CD8-positive, alpha-beta memory T cell (primary cell): ENCODE measurements around the gene TXNL1. TPM values are rescaled to one million over a fixed set of nuclear protein-coding genes. Genes with fewer than 3 reads are reported as not detected.

ENCODE experiments used
- CTCF ChIA-PET: fragments of 350-600 bp; sonication (Branson Sonifier 250); formaldehyde crosslinking; loops from one replicate; lab custom pipeline; 2021; ENCODE audit warnings: antibody characterized with exemption; lab: Charles Lee
- POLR2A ChIA-PET: fragments of 350-600 bp; sonication (Branson Sonifier 250); formaldehyde crosslinking; loops from one replicate; lab custom pipeline; 2021; ENCODE audit warnings: antibody characterized with exemption; lab: Charles Lee
- DNase-seq, 5 donors: peaks; one replicate each; pipeline versions ENCODE4 v3.0.0 to v3.0.0-alpha.2; 2020 to 2022; ENCODE audit warnings: mixed read lengths in 1 of 5
- H3K27ac ChIP-seq: one replicate; pipeline ENCODE4 v1.7.0; 2013; ENCODE audit warnings: low read depth, mild to moderate bottlenecking, low read length, moderate library complexity
- H3K27me3 ChIP-seq: 2 replicates; pipeline ENCODE4 v1.7.0; 2013; ENCODE audit warnings: low read length, mild to moderate bottlenecking; ENCODE audit not compliant: insufficient read depth, poor library complexity, severe bottlenecking
- H3K36me3 ChIP-seq: 2 replicates; pipeline ENCODE4 v1.7.0; 2013; ENCODE audit warnings: mild to moderate bottlenecking, low read length, moderate library complexity; ENCODE audit not compliant: insufficient read depth
- H3K4me1 ChIP-seq: 2 replicates; pipeline ENCODE4 v1.7.0; 2013; ENCODE audit warnings: mild to moderate bottlenecking, low read length, moderate library complexity; ENCODE audit not compliant: insufficient read depth
- H3K4me3 ChIP-seq: 2 replicates; pipeline ENCODE4 v1.7.0; 2013; ENCODE audit warnings: mild to moderate bottlenecking, low read length
- H3K9me3 ChIP-seq: 2 replicates; pipeline ENCODE4 v1.7.0; 2013; ENCODE audit warnings: mild to moderate bottlenecking, low read length
- H3K27ac Mint-ChIP-seq, 8 donors: one replicate each; pipeline ENCODE4 v1.8.0; 2020 to 2021; ENCODE audit warnings: mixed read lengths in 8 of 8, mild to moderate bottlenecking in 6 of 8, inconsistent platforms in 3 of 8, moderate library complexity in 3 of 8
- H3K27me3 Mint-ChIP-seq, 2 donors: one replicate each; pipeline ENCODE4 v1.8.0; 2020 to 2021; ENCODE audit warnings: mixed read lengths in 2 of 2, mild to moderate bottlenecking in 1 of 2, moderate library complexity in 1 of 2
- H3K36me3 Mint-ChIP-seq, 3 donors: one replicate each; pipeline ENCODE4 v1.8.0; 2020 to 2021; ENCODE audit warnings: mixed read lengths in 3 of 3, inconsistent platforms in 1 of 3, mild to moderate bottlenecking in 1 of 3
- H3K4me1 Mint-ChIP-seq, 3 donors: one replicate each; pipeline ENCODE4 v1.8.0; 2020 to 2021; ENCODE audit warnings: mixed read lengths in 3 of 3, inconsistent platforms in 1 of 3, mild to moderate bottlenecking in 1 of 3
- H3K4me3 Mint-ChIP-seq, 7 donors: one replicate each; pipeline ENCODE4 v1.8.0; 2020 to 2021; ENCODE audit warnings: mixed read lengths in 7 of 7, mild to moderate bottlenecking in 6 of 7, moderate library complexity in 4 of 7, inconsistent platforms in 2 of 7
- H3K9me3 Mint-ChIP-seq, 5 donors: one replicate each; pipeline ENCODE4 v1.8.0; 2020 to 2022; ENCODE audit warnings: mixed read lengths in 5 of 5, mild to moderate bottlenecking in 3 of 5, moderate library complexity in 2 of 5, inconsistent platforms in 1 of 5
- polyA plus RNA-seq: library from polyadenylated mRNA; unstranded; fragments of 300-500 nt; fragmentation: Illumina TruSeq; gene quantifications from one replicate; pipeline ENCODE4 v1.2.3, GENCODE V29; 2021
- total RNA-seq, 2 experiments: library from RNA; stranded (reverse); gene quantifications; one replicate each; pipeline ENCODE4 v1.2.3, GENCODE V29; 2021

Gene TXNL1
- total and polyA plus RNA-seq, 3 experiments from 2014 or later = 57.1 to 91.6 (median 86.8) TPM

DNA sequence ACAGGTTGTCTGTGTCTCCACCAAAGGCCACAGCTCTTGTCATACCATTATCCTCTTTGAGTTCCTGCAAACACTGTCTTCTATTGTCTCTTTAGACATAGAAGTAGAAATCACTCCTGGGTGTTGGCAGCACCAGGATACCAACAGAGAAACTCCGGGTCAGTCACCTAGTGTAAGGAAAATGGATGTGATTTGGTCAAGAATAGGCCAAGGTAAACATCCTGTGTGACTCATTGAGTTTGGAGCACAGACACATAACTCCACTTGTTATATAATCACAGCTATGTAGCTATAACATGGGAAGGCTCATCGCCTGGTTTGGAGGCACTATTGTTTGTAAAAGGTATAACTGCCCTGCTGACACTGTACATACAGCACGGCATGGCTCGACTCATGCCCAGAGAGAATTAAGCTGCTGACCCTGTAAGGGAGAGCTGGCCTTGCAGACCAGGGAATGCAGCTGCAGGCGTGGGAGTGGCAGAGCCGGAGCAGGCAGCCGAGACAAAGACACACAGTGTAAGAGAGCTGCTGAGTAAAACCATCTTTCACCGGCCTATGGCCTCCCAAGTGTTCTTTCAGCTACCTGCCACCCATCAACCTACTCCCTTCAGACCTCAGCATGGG, 3.4 kb upstream of the TXNL1 start:
- no peak overlapping the region for H3K4me3 ChIP-seq
- peaks cover 17% of the 10 kb centered on the region for H3K4me1 ChIP-seq
- H3K36me3 ChIP-seq = no peaks in the 10 kb centered on the region
- H3K27ac Mint-ChIP-seq = no peak overlapping the region
- CTCF ChIA-PET = interaction anchor here (1.1 to 2.9 kb wide), 3 partner anchors 9 to 67 kb away, joined by 3 to 20 read pairs (median 4); partner anchors contain the start of gene WDR7
- H3K9me3 ChIP-seq = no peaks in the 10 kb centered on the region
- no peak for DNase-seq
- no peak overlapping the region for H3K27ac ChIP-seq
- peak overlapping the region in 1 of 7 donors; percentile 30 for H3K4me3 Mint-ChIP-seq
- H3K36me3 Mint-ChIP-seq = peaks cover 0 to 11% (median 2%) of the 10 kb centered on the region in 3 donors
- no peaks in the 10 kb centered on the region for H3K27me3 ChIP-seq
- H3K27me3 Mint-ChIP-seq = no peaks in the 10 kb centered on the region
- peaks cover 25 to 28% (median 28%) of the 10 kb centered on the region in 3 donors for H3K4me1 Mint-ChIP-seq
- POLR2A ChIA-PET = interaction anchor here (0.6 kb wide), 1 partner anchor 9 kb away, joined by 3 read pairs; the partner anchor contains the start of gene WDR7
- H3K9me3 Mint-ChIP-seq = no peaks in the 10 kb centered on the region

DNA sequence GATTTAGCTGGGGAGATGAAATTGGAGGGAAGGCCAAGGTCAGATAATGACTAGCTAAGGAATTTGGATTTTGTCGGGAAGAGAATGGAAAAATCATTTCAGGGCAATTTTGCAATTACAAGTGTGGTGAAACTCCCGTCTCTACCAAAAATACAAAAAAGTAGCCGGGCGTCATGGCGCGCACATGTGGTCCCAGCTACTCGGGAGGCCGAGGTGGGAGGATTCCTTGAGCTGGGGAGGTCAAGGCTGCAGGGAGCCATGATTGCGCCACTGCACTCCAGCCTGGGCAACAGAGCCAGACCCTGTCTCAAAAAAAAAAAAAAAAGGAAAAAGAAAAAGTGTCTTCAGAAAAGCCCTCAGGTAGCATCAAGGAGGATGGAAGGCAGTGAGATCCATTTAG, 1.2 kb upstream of the TXNL1 start:
- H3K4me3 Mint-ChIP-seq = peak overlapping the region; percentile 88 to 100 (median 98)
- Histone ChIP-seq H3K9me3 (no peaks in the 10 kb centered on the region), H3K4me3 (no peak overlapping the region), H3K4me1 (peaks cover 27% of the 10 kb centered on the region), H3K27ac (no peak overlapping the region), H3K27me3 (no peaks in the 10 kb centered on the region), H3K36me3 (no peaks in the 10 kb centered on the region)
- no peaks in the 10 kb centered on the region for H3K9me3 Mint-ChIP-seq
- ChIA-PET CTCF (interaction anchor here (2.7 kb wide), 1 partner anchor 12 kb away, joined by 16 read pairs; the partner anchor contains the start of gene WDR7), POLR2A (interaction anchor here (3.8 kb wide), 1 partner anchor 12 kb away, joined by 32 read pairs; the partner anchor contains the start of gene WDR7)
- peaks cover 44 to 48% (median 46%) of the 10 kb centered on the region in 3 donors for H3K4me1 Mint-ChIP-seq
- H3K36me3 Mint-ChIP-seq = peaks cover 0 to 20% (median 3%) of the 10 kb centered on the region in 3 donors
- no peaks in the 10 kb centered on the region for H3K27me3 Mint-ChIP-seq
- H3K27ac Mint-ChIP-seq = peak overlapping the region; percentile 93 to 100 (median 98)
- DNase-seq = no peak

DNA sequence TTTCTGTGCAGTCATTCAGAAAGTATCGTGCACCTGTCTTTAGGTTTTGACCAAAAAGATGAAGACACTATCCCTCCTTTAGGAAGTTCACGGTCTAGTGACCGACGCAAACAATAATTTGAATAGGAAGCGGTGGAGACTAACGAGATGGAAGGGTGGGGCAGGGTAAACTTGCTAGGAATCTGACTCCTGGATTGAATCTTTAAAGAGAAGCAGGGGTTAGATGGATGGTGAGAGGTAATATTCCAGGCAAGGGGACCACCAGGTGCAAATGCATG, 651 bp upstream of the TXNL1 start:
- H3K4me1 ChIP-seq = peaks cover 27% of the 10 kb centered on the region
- H3K4me3 ChIP-seq = peak overlapping the region; percentile 82

DNA sequence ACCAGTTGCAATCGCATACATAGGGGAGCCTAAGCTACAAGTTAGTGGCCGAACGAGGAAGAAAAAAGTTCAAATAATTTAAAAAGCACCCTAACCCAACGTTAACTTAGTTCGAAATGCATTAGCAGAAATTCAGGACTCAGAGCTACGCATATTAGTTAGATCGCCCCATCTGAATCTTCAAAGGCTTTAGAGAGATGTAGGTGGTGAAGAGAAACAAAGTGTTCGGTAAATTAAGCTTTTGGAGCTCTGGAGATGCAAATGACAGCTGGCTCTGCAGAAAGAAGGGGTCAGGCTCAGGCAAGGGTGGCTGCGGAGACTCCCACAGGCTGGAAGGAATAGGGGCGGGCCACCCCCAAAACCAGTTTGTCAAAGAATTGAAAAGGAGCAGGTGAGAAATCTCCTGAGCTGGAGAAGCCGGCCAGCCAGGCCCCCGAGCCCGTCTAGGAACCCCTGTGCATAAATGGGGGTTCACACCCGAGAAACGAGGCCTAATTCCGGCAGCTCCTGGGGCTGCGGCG, 621 bp downstream of the TXNL1 start:
- Mint-ChIP-seq H3K4me1 (peaks cover 55 to 63% (median 56%) of the 10 kb centered on the region in 3 donors), H3K27me3 (no peaks in the 10 kb centered on the region), H3K9me3 (no peaks in the 10 kb centered on the region), H3K36me3 (peaks cover 0 to 31% (median 7%) of the 10 kb centered on the region in 3 donors), H3K4me3 (peak overlapping the region; percentile 88 to 100 (median 98)), H3K27ac (peak overlapping the region; percentile 93 to 100 (median 98))
- H3K4me3 ChIP-seq = peak overlapping the region; percentile 88
- H3K27ac ChIP-seq = peak overlapping the region; percentile 87
- ChIA-PET CTCF (interaction anchor here (0.9 to 2.7 kb wide), 2 partner anchors 11 to 14 kb away, joined by 3 to 16 read pairs; partner anchors contain the start of gene WDR7), POLR2A (interaction anchor here (0.6 to 3.8 kb wide), 2 partner anchors 13 to 984 kb away, joined by 3 to 32 read pairs; partner anchors contain the start of genes NARS1 and WDR7)
- H3K9me3 ChIP-seq = no peaks in the 10 kb centered on the region
- peak in 1 of 5 donors; percentile 12 for DNase-seq
- H3K36me3 ChIP-seq = no peaks in the 10 kb centered on the region
- H3K27me3 ChIP-seq = no peaks in the 10 kb centered on the region
- H3K4me1 ChIP-seq = peaks cover 27% of the 10 kb centered on the region

More for the DNA sequence above, 651 bp upstream of the TXNL1 start:
- peak overlapping the region; percentile 87 for H3K27ac ChIP-seq
- Mint-ChIP-seq H3K27ac (peak overlapping the region; percentile 93 to 100 (median 98)), H3K27me3 (no peaks in the 10 kb centered on the region), H3K4me1 (peaks cover 49 to 53% (median 49%) of the 10 kb centered on the region in 3 donors), H3K36me3 (peaks cover 0 to 24% (median 5%) of the 10 kb centered on the region in 3 donors), H3K4me3 (peak overlapping the region; percentile 88 to 100 (median 98)), H3K9me3 (no peaks in the 10 kb centered on the region)
- H3K36me3 ChIP-seq = no peaks in the 10 kb centered on the region
- DNase-seq = no peak
- CTCF ChIA-PET = interaction anchor here (2.7 kb wide), 1 partner anchor 13 kb away, joined by 16 read pairs; the partner anchor contains the start of gene WDR7
- POLR2A ChIA-PET = interaction anchor here (3.8 kb wide), 1 partner anchor 12 kb away, joined by 32 read pairs; the partner anchor contains the start of gene WDR7
- no peaks in the 10 kb centered on the region for H3K27me3 ChIP-seq
- H3K9me3 ChIP-seq = no peaks in the 10 kb centered on the region

DNA sequence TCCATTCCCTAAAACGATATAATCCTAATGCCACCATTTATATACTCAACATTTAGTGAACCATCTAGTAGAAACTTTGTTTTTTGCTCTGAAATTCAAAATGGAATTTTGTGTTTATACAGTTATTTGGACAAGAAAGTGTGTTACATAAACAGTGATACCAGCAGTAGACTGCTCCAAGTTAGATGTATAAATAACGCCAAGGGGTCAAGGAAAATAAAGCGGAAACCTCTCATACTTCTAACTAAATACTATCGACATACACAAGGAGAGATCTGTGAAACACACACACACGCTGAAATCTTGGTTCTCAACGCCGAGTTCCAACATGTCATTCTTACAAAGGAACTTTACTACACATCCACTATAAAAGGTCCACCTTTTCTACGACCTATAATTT, 1.2 kb downstream of the TXNL1 start:
- no peak for DNase-seq
- peaks cover 61 to 69% (median 61%) of the 10 kb centered on the region in 3 donors for H3K4me1 Mint-ChIP-seq
- peak overlapping the region; percentile 87 for H3K27ac ChIP-seq
- H3K36me3 Mint-ChIP-seq = peaks cover 0 to 36% (median 10%) of the 10 kb centered on the region in 3 donors
- peak overlapping the region; percentile 21 to 100 (median 96) for H3K27ac Mint-ChIP-seq
- H3K27me3 ChIP-seq = no peaks in the 10 kb centered on the region
- peaks cover 27% of the 10 kb centered on the region for H3K4me1 ChIP-seq
- CTCF ChIA-PET = interaction anchor here (2.7 kb wide), 1 partner anchor 14 kb away, joined by 16 read pairs; the partner anchor contains the start of gene WDR7
- H3K9me3 Mint-ChIP-seq = no peaks in the 10 kb centered on the region
- H3K36me3 ChIP-seq = no peaks in the 10 kb centered on the region
- H3K4me3 Mint-ChIP-seq = peak overlapping the region; percentile 88 to 100 (median 98)
- H3K27me3 Mint-ChIP-seq = no peaks in the 10 kb centered on the region
- H3K4me3 ChIP-seq = peak overlapping the region; percentile 88
- POLR2A ChIA-PET = interaction anchor here (3.8 kb wide), 1 partner anchor 14 kb away, joined by 32 read pairs; the partner anchor contains the start of gene WDR7
- H3K9me3 ChIP-seq = no peaks in the 10 kb centered on the region

DNA sequence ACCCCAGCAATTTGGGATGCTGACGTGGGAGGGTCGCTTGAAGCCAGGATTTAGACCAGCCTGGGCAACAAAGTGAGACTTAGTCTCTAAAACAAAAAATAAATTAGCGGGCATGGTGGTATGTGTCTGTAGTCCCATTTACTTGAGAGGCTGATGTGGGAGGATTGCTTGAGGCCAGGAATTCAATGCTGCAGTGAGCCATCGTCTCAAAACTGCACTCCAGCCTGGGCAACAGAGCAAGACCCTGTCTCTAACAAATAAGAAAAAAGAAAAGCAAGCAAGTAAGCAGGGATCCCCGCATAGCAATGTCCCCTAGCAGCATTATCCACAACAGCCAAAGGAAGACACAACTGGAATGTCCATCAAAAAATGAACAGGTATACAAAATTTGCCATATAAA, 3.4 kb downstream of the TXNL1 start:
- peaks cover 27% of the 10 kb centered on the region for H3K4me1 ChIP-seq
- H3K27ac ChIP-seq = no peak overlapping the region
- peak overlapping the region in 5 of 8 donors; percentile 4 to 69 (median 25) for H3K27ac Mint-ChIP-seq
- no peaks in the 10 kb centered on the region for H3K36me3 ChIP-seq
- H3K36me3 Mint-ChIP-seq = peaks cover 0 to 50% (median 12%) of the 10 kb centered on the region in 3 donors
- H3K27me3 Mint-ChIP-seq = no peaks in the 10 kb centered on the region
- peak overlapping the region in 5 of 7 donors; percentile 7 to 67 (median 19) for H3K4me3 Mint-ChIP-seq
- H3K9me3 ChIP-seq = no peaks in the 10 kb centered on the region
- ChIA-PET CTCF (no interaction called here), POLR2A (no interaction called here)
- no peaks in the 10 kb centered on the region for H3K27me3 ChIP-seq
- H3K9me3 Mint-ChIP-seq = no peaks in the 10 kb centered on the region
- no peak for DNase-seq
- peaks cover 76 to 87% (median 82%) of the 10 kb centered on the region in 3 donors for H3K4me1 Mint-ChIP-seq
- H3K4me3 ChIP-seq = no peak overlapping the region

DNA sequence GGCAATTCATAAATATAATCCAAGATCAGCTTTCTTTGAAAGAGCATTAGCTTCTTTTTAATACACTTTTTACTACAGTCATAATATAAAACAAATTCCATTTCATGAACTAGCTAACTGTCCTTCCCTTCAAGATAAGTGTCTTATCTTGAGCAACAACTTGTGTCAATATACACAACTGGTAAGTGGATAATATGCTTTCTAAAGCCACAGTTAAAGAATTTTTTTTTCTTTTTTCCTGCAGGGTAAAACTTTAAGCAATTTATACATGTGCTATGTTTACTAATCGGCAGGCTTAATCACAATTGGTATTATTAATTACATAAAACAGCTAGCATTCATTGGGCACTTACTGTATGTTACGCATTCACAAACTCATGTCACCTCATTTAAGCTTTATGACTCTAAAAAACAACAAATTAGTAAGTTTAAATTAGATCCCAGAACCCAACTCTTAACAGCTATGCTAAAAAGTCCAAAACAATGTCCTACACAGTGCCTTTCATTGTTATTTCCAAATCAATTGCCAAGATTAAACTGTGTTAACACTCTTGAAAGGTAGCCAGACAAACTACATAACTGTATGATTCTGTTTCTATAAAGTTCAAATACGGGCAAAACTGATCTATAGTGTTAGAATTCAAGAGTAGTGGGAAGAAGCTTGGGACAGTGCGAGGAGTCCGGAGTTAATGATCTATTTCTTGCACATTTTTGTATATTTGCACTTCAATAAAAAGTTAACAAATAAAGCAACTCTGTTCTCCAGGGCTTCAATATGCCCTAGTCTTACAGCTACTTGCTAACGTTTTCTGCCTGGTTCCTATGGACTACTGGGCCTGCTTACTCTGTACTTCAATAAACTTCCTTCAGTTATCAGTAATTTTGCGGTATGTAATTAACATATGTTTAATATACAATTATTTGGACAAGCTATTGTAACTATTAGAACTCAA, 6.0 kb downstream of the TXNL1 start:
- Histone ChIP-seq H3K9me3 (no peaks in the 10 kb centered on the region), H3K4me1 (peaks cover 15% of the 10 kb centered on the region), H3K27ac (peak overlapping the region; percentile 14), H3K27me3 (no peaks in the 10 kb centered on the region), H3K4me3 (no peak overlapping the region), H3K36me3 (no peaks in the 10 kb centered on the region)
- H3K4me1 Mint-ChIP-seq = peaks cover 80 to 95% (median 93%) of the 10 kb centered on the region in 3 donors
- peaks cover 0 to 43% (median 13%) of the 10 kb centered on the region in 3 donors for H3K36me3 Mint-ChIP-seq
- POLR2A ChIA-PET = interaction anchor here (0.6 kb wide), 1 partner anchor 24 kb away, joined by 4 read pairs; no protein-coding TSS in a partner anchor
- H3K27ac Mint-ChIP-seq = no peak overlapping the region
- H3K9me3 Mint-ChIP-seq = no peaks in the 10 kb centered on the region
- H3K27me3 Mint-ChIP-seq = no peaks in the 10 kb centered on the region
- H3K4me3 Mint-ChIP-seq = peak overlapping the region in 1 of 7 donors; percentile 34
- no peak for DNase-seq
- CTCF ChIA-PET = interaction anchor here (0.7 to 0.9 kb wide), 2 partner anchors 9 to 13 kb away, joined by 3 to 4 read pairs; no protein-coding TSS in a partner anchor
